Mucosa of descending colon (tissue), 3 donors: ENCODE results near the gene TBL1XR1. TPM values are rescaled to one million over a fixed set of nuclear protein-coding genes. Genes with fewer than 3 reads are reported as not detected.

Experiments used
- ATAC-seq: fragments of 200-7000 bp; cut with Tn5 transposase; one replicate; pipeline ENCODE4 v1.9.1; 2020; ENCODE audit warnings: mild to moderate bottlenecking, moderate library complexity
- DNase-seq, 3 donors: peaks; one replicate each; pipeline ENCODE4 v3.0.0-alpha.2; 2020
- H3K36me3 ChIP-seq: fragments of 200-600 bp; one replicate; pipeline ENCODE4 v1.8.0; 2021; ENCODE audit warnings: low read depth, mild to moderate bottlenecking
- H3K4me1 ChIP-seq: fragments of 200-600 bp; one replicate; pipeline ENCODE4 v1.8.0; 2021; ENCODE audit warnings: low read depth, mild to moderate bottlenecking
- H3K4me3 ChIP-seq: fragments of 200-600 bp; one replicate; pipeline ENCODE4 v1.8.0; 2021; ENCODE audit warnings: mild to moderate bottlenecking
- H3K9me3 ChIP-seq: fragments of 200-600 bp; one replicate; pipeline ENCODE4 v1.8.0; 2021; ENCODE audit warnings: mild to moderate bottlenecking
- intact Hi-C, 2 donors: fragments of 100-400 bp; cut with DNase I in 1 of 2; cut with micrococcal nuclease in 1 of 2; formaldehyde crosslinking; loops; one replicate each; pipeline versions ENCODE4 v1.11.0 to v1.11.1; 2022; cut with DNase I, micrococcal nuclease
- total RNA-seq, 3 donors: library from RNA; stranded (reverse); fragmentation: NEBNext Ultra II Directional in 2 of 3; extraction: Animal tissue kit (Norgen Biotek cat#: 25700) in 2 of 3; gene quantifications; one replicate each; pipeline versions ENCODE4 v1.2.1 to v1.2.4, GENCODE V29; 2021 to 2023
- TF ChIP-seq, protein P1 (sequence below): fragments of 200-600 bp; IDR thresholded peaks from one replicate; pipeline ENCODE4 v1.8.0; 2022; ENCODE audit warnings: antibody characterized with exemption, mild to moderate bottlenecking
- donor health status: DM: no; HTN: no; CAD: no; lungs with moderate emphysema.
- donor health status: DM: no; HTN: no; CAD: no.
- donor health status: DM: no; HTN: yes; CAD: no.

The TBL1XR1 gene
- total RNA-seq, 3 donors from 2014 or later: 175 to 200 (median 178) TPM

DNA sequence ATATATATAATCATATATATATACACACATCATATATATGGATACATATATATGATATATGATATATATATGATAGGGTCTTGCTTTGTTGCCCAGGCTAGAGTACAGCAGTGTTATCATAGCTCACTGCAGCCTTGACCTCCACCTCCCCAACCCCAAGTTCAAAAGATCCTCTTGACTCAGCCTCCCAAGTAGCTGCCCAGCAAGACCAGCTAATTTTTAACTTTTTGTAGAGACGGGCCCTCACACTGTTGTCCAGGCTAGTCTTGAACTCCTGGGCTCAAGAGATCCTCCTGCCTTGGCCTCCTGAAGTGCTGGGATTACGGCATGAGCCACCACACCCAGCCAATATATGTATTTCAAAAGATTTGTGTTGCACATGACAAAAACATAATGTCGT, 83.0 kb downstream of the TBL1XR1 start:
- DNase-seq (no peak), ATAC-seq (no peak)
- Histone ChIP-seq H3K4me1 (peaks cover 18% of the 10 kb centered on the region), H3K4me3 (no peak overlapping the region), H3K9me3 (no peaks in the 10 kb centered on the region), H3K36me3 (no peaks in the 10 kb centered on the region)
- intact Hi-C loops: no loop called here
- TF ChIP-seq, protein P1, sequence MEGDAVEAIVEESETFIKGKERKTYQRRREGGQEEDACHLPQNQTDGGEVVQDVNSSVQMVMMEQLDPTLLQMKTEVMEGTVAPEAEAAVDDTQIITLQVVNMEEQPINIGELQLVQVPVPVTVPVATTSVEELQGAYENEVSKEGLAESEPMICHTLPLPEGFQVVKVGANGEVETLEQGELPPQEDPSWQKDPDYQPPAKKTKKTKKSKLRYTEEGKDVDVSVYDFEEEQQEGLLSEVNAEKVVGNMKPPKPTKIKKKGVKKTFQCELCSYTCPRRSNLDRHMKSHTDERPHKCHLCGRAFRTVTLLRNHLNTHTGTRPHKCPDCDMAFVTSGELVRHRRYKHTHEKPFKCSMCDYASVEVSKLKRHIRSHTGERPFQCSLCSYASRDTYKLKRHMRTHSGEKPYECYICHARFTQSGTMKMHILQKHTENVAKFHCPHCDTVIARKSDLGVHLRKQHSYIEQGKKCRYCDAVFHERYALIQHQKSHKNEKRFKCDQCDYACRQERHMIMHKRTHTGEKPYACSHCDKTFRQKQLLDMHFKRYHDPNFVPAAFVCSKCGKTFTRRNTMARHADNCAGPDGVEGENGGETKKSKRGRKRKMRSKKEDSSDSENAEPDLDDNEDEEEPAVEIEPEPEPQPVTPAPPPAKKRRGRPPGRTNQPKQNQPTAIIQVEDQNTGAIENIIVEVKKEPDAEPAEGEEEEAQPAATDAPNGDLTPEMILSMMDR: no peak

DNA sequence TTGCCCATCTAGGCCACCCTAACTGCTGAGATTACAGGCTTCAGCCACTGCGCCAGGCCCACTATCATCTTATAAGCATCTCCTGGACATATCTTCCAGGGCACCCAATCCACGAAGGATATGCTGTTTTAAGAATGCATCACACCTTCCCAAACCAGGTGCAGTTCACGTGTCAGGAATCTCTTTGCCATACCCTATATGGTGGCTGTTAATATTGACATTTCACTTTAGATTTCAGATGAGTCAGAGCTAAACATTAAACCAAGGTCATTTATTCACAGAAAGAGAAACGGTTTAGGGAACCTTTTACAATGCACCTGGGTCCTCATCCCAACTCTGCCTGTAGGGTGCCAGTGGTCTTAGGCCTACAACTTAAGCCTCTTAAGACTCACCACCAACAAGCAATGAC, 85.7 kb downstream of the TBL1XR1 start:
- no peak overlapping the region for H3K4me3 ChIP-seq
- intact Hi-C loops: no loop called here
- DNase-seq: no peak
- peak; percentile 87 for ATAC-seq
- H3K9me3 ChIP-seq: no peaks in the 10 kb centered on the region
- H3K36me3 ChIP-seq: no peaks in the 10 kb centered on the region
- TF ChIP-seq, protein P1: no peak
- H3K4me1 ChIP-seq: peaks cover 23% of the 10 kb centered on the region

DNA sequence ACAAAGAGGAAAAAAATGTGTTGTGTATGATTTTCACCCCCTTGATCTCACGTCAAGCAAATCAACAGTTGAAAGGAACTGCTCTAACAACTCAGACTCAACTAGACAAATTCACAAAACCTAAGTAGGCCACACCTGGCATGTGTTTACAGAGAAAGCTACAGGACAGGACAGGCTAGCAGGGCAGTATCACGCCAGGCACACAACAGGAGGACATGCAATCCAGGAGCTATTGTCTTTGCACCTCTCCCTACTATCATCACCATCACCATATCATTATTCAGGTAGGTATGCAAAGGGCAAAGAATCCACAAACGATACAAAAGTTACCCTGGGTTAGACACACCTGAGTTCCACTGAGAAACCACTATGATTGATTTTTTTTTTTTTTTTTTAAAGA, 86.4 kb downstream of the TBL1XR1 start:
- DNase-seq: peak in 1 of 3 donors; percentile 28
- ATAC-seq: peak; percentile 76
- intact Hi-C loops: no loop called here

DNA sequence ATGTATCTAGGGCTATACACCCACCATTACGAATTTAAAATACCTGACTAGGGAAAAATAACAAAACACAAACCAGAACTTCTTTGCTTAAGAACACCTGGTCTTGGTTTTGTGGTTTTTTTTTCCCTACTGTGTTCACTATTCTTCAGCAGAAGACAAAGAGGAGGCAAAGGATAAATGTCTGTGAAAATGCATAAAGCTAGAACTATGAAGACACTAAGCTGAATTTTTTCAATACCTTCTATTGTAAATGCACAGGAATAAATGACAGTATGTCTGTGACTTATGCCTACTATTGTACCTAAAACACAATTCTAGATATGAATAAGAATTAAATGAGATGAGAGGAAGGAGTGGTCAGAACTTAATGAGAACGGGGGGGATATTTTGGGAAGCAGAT, 86.9 kb downstream of the TBL1XR1 start:
- H3K36me3 ChIP-seq: no peaks in the 10 kb centered on the region
- intact Hi-C loops: no loop called here
- H3K4me3 ChIP-seq: no peak overlapping the region
- ATAC-seq (no peak), DNase-seq (no peak)
- TF ChIP-seq, protein P1: no peak
- no peaks in the 10 kb centered on the region for H3K9me3 ChIP-seq
- peaks cover 31% of the 10 kb centered on the region for H3K4me1 ChIP-seq

More for the DNA sequence above, 86.4 kb downstream of the TBL1XR1 start:
- no peaks in the 10 kb centered on the region for H3K9me3 ChIP-seq
- TF ChIP-seq, protein P1: no peak
- H3K36me3 ChIP-seq: no peaks in the 10 kb centered on the region
- H3K4me1 ChIP-seq: peaks cover 29% of the 10 kb centered on the region
- no peak overlapping the region for H3K4me3 ChIP-seq

DNA sequence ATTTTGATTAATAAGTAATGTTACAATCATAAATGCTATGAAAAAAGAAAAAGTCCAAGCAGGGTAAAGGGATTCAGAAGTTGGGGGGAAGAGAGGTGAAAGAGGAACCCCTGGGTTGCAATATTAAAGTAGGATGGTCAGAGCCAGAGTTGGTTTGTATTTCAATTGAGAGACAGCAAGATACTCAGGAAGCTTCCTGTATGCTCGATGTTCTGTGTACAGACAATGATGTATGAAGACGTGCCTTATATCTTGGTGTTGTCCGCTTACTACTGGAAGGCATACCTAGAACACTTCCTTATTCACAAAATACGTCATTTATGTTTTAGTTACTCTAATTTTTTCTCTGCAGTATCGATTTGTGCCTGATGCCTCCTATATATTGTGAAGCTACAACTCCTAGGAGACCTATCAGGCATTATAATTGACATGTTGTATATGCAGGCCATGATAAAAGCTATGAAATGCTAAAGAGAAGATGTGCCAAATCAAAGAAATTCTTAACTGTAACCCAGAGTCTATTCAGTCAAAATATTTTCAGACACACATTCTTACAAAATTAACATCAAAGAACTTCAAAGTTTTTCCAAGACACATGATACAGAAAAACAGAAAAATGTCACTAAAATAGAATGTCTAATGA, 87.5 kb downstream of the TBL1XR1 start:
- H3K36me3 ChIP-seq: no peaks in the 10 kb centered on the region
- H3K9me3 ChIP-seq: no peaks in the 10 kb centered on the region
- DNase-seq (no peak), ATAC-seq (peak; percentile 30)
- H3K4me3 ChIP-seq: no peak overlapping the region
- intact Hi-C loops: no loop called here
- TF ChIP-seq, protein P1: no peak
- H3K4me1 ChIP-seq: peaks cover 31% of the 10 kb centered on the region
